NCI-H2196 treated with DMSO at 0.1 percent for 48 hours (cell line): ENCODE results near the gene PDCD7.
A peak's percentile ranks its signal among the peaks of the same experiment; 100 is the strongest.
"Not testable (repeated sequence)": the region's sequence is repeated elsewhere in the genome, so short reads cannot be mapped to it uniquely, and the experiment has no call there.

Source experiments
- DNase-seq: peaks from one replicate; lab custom pipeline; 2025; ENCODE audit not compliant: unreplicated experiment; lab: John Stamatoyannopoulos, UW

The PDCD7 gene, protein sequence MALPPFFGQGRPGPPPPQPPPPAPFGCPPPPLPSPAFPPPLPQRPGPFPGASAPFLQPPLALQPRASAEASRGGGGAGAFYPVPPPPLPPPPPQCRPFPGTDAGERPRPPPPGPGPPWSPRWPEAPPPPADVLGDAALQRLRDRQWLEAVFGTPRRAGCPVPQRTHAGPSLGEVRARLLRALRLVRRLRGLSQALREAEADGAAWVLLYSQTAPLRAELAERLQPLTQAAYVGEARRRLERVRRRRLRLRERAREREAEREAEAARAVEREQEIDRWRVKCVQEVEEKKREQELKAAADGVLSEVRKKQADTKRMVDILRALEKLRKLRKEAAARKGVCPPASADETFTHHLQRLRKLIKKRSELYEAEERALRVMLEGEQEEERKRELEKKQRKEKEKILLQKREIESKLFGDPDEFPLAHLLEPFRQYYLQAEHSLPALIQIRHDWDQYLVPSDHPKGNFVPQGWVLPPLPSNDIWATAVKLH

DNA sequence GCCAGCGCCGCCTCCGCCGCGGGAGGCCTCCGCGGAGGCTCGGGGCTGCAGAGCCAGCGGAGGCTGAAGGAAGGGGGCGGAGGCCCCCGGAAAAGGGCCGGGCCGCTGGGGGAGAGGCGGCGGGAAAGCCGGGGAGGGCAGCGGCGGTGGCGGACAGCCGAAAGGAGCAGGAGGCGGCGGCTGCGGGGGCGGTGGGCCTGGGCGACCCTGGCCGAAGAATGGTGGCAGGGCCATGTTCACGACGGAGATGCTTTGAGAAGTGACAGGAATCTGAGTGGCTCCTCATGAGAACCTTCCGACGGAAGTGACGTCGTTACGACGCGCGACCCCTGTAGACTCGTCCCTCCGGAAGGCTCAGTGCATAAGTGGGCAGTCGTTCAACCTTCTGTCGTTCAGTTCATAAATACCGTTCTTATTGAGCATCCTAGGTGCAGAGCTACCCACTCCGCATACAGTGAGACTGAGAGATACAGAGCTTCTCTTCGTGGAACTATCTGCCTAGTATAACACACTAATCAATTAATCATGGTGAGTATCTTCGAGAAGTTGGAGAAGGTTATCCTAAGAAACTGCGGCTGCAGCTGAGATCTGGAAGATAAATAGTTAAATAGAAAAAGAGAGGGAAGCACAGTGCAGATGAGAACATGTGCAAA is at the start of gene PDCD7:
Gene PDCD7 (minus strand): TSS at position 261 of the 653 bp plus-strand sequence. CDS start 27 bp downstream, at position 234.
- peak; percentile 63 for DNase-seq

DNA sequence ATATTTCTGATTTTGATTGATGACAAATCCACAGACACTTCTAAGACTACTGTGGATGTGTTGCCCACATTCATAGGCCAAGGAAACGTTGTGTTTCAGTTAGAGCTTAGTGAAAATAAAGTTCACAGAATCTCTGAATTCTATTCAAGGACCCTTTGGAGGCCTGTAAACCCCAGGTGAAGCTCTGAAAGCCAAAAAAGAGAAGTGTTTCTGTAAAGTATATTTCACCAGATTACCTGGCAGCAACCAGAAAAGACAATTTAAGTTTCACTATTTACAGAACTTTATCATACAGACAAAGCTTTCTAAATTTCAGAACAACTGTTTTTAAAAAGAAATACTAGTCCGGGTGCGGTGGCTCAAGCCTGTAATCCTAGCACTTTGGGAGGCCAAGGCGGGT is 48.9 kb upstream of the PDCD7 start:
- no peak for DNase-seq

DNA sequence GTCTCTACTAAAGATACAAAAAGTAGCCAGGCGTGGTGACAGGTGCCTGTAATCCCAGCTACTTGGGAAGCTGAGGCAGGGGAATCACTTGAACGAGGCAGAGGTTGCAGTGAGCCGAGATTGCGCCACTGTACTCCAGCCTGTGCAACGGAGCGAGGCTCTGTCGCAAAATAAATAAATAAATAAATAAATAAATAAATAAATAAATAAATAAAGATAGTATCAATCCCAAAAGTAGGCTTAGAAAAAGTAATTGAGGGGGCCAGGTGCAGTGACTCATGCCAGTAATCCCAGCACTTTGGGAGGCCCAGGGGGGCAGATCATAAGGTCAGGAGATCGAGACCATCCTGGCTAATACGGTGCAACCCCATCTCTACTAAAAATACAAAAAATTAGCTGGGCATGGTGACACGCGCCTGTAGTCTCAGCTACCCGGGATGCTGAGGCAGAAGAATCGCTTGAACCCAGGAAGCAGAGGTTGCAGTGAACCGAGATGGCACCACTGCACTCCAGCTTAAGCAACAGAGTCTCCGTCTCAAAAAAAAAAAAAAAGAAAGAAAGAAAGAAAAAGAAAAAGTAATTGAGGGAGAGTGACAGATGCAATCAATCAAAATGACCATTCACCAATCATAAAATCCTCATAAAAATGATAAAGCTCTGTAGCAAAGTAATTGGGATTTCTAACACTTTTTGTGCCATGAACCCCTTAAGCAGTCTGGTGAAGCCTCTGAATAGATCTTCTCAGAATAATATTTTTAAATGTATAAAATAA is 48.2 kb upstream of the PDCD7 start:
- DNase-seq: not testable (repeated sequence)

DNA sequence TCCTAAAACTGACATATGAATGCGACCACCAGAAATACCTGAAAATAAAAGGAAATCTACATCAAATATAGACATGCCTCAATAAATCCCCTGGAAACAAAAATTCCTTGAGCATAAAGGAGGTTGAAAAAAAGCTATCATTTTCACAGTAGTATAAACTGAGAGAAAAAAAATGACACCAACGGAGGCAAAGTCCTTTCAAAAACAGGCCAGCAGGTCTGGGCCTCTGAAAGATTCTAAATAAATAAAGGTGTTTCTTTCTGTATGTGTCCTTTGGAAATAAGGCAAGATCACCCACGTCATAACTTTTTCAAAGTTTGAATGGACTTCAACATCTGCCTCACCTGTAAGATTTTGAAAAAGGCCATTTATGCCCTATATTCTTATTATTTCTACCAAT is 46.6 kb upstream of the PDCD7 start:
- no peak for DNase-seq

DNA sequence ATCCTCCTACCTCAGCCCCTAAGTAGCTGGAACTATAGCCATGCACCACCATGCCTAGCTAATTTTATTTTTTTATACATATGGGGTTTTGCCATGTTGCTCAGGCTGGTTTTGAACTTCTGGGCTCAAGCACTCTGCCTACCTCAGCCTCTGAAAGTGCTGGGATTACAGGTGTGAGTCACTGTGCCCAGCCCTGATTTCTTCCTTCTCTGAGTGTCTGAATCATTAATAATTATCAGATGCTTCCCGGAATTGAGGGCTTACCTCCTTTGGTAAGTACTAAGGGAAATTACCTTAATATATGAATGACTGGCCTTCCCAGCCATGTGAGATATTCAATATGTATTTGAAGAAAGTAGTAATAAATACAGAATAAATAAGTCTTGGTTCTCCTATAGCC is 44.3 kb upstream of the PDCD7 start:
- DNase-seq: no peak

DNA sequence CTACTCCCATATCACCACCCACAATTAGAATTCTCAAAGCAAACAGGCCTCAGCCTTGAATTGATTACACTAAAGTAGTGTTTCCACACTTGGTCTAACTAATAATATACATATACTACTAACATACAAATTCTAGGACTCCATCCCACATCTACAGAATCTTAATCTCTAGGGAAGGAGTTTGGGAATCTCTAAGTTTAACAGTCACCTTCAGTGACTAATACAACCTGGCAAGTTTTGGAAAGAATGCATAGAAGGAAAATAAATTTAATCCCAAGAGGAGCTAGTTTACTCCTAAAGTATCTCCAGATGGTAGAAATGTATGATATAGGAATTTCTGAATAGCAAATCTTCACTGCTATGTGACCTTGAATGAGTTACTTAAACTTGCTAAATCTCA is 42.4 kb upstream of the PDCD7 start:
- no peak for DNase-seq

DNA sequence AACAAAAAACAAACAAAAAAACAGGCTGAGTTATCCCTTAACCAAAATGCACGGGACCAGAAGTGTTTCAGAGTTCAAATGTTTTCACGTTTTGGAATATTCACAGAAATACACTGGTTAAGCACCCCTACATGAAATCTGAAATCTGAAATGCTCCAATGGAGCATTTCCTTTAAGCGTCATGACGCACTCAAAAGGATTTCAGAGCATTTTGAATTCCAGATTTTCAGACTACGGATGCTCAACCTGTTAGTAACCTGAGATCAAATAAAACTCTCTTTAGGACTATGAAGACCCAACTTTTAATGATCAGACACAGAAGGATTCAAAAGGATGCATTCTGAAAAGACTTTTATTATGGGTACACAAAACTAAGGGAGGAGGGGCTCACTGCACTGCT is 41.9 kb upstream of the PDCD7 start:
- DNase-seq: no peak

DNA sequence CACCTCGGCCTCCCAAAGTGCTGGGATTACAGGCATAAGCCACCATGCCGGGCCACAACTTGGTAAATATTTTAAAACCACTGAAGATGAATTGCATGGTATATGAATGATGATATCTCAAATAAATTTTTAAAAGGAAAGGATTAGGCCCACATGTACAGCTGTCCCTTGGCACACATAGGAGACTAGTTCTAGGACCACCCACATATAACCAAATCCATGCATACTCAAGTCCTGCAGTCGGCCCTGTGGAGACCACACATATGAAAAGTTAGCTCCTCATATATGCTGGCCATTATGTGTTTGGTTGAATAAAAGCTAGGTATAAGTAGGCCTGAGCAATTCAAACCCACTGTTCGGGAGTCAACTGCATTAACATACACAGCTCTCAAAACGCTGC is 40.9 kb upstream of the PDCD7 start:
- no peak for DNase-seq

DNA sequence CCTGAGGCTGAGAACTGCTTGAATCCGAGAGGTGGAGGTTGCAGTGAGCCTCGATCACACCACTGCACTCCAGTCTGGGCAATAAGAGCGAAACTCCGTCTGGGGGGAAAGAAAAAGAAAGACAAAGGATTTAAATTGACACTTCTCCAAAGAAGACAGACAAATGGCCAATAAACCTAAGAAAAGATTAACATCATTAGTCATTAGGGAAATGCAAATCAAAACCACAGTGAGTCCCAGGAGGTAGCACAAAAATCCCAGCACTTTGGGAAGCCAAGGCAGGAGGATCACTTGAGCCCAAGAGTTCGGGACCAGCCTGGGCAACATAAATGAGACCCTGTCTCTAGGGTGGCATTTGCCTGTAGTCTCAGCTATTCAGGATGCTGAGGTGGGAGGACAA is 38.9 kb upstream of the PDCD7 start:
- no peak for DNase-seq

DNA sequence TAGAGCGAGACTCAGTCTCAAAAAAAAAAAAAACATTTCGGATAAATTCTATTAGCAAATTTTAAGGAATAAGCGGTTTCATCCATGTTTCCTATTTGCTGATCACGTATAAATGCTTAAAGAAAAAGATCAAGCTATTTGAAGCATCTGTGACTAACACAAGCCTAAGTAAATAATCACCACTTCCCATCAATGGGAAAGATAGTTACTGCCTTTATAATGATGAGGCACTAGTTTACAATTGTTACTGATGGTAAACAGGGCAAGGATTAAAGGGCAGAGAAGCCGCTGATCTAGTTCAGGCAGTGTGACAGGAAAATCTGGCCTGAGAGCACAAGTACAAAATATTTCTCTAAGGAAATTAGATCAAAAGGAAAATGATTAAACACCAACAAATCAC is 37.8 kb upstream of the PDCD7 start:
- no peak for DNase-seq

DNA sequence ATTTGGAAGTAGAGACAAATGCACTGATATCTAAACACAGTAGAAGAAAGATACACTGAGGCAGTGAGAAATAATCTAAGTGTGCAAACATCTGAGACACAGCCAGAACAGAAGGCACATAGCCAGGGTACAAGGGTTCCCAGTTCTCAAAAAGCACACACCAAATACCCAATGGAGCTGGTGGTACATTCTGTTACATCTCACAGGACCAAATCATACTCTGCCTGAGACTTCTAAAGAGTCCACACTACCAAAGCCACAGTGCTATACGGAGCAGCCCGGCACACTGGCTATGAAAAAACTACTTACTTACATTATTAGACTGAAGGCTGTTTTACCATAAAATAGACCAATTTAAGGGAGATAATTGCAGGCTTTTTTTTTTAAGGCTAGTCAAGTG is 32.3 kb upstream of the PDCD7 start:
- DNase-seq: no peak

DNA sequence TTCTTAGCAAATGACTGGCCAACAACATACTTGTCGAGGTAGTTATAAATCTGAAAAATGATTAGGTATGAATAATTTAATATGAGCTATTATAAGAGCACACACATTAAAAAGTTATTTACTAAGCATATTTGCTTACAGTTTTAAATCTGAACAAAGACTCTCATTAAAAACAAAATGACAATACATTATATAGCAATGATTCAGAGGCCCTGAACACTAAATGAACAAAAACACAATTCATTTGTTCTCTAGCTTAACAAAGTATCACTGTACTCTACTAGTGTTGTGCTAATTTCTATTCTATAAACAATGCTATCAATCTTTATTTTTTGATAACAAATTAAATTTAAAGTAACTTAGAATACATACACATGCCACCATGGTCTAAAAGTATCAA is 30.5 kb upstream of the PDCD7 start:
- no peak for DNase-seq

DNA sequence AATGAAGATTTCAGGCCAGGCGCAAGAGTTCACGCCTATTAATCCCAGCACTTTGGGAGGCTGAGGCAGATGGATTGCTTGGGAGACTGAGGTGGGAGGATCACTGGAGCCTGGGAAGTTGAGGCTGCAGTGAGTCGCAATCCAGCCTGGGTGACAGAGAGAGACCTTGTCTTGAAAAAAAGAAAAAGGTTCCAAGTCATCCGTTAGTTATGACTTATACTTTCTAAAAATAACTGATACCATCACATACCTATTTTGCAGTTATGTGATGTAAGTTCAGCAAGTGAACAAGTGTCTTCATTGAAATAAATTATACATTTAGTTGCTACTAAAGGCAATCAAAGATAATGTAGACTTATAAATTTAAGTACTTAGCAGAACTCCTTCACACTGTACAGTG is 29.4 kb upstream of the PDCD7 start:
- no peak for DNase-seq

DNA sequence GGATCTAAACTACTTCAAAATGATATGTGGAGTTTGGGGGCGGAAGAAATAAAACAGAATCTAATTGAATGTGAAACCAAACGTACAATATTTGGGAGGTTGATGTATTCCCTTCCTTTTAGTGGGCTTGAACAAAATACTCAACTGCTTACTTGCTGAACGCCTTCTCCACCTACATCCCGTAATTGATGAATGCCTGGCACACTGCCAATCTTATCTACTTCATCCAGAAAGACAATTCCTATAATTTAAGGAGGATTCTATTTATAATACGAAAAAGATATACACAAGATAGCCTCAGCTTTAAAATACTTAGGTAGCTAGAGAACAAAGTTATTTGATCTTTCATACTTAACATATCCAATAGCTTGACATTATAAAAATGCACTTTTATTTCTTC is 23.1 kb upstream of the PDCD7 start:
- DNase-seq: no peak

DNA sequence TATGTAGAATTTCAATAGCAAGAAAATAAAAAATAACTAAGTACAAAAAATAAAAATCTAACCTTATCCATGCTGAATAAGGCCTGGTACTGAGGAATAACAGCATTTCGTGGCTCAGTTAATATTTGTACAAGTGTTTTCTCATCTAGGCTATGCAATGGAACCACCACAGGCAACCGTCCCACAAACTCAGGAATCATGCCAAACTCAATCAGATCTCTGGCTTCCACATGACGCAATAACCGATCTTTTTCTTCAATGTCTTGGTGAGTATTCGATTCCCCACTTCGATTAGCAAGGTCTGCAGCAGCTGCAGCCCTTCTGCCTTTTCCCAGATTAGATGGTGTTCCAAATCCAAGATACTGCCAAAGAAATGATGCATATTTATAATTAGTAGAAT is 21.1 kb upstream of the PDCD7 start:
- DNase-seq: no peak

DNA sequence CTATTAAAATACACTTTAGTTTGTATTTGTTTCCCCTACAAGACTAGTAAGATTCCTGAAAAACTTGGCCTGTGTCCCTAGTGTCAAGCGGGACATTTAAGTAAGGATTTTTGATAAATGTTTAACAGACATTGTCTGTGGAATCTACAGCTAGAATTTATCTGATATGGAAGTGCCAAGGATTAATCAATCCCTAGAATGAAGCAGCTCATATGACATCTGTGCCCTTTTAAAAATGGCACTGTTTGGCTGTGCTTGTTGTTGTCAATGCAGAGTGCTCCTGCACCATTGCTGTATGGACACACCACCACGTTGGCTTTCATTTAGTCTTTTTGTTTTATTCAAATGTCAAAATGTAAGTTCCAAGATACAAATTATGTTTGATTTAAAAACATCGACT is 14.3 kb upstream of the PDCD7 start:
- DNase-seq: no peak

DNA sequence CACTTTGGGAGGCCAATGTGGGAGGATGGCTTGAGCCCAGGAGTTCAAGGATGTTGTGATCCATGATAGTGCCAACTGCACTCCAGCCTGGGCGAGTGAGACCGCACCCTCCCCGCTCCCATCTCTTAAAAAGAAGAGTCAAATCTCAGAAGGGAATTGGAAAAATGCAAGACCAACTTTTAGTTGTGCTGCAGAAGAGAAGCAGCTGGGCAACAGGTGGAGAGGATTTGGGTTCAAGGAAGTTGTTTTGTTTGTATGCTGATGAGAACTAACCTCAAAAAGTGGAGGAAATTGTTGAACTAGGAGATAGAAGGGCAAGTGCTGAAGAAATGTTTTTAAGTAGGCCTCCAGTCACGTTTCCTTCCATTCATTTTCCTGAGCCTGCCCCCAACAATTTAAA is 12.8 kb upstream of the PDCD7 start:
- DNase-seq: no peak

DNA sequence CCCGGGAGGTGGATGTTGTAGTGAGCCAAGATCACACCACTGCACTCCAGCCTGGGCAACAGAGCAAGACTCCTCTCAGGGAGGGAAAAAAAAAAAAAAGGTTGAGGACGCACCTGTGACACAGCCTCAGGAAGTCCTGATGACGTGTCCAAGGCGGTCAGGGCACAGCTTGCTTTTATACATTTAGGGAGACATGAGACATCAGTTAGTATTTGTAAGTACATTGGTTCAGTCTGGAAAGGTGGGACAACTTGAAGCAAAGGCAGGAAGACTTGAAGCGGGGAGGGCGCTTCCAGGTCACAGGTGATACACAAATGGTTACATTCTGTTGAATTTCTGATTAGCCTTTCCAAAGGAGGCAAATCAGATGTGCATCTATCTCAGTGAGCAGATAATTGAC is 5.0 kb upstream of the PDCD7 start:
- not testable (repeated sequence) for DNase-seq

DNA sequence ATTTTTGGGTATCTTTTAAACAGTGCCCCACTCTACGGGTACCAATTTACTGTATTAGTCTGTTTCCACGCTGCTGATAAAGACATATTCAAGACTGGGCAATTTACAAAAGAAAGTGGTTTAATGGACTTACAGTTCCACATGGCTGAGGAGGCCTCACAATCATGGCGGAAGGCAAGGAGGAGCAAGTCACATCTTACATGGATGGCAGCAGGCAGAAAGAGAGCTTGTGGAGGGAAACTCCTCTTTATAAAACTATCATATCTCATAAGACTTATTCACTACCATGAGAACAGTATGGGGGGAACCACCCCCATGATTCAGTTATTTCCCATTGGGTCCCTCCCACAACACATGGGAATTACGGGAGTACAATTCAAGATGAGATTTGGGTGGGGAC is 4.3 kb upstream of the PDCD7 start:
- DNase-seq: not testable (repeated sequence)

DNA sequence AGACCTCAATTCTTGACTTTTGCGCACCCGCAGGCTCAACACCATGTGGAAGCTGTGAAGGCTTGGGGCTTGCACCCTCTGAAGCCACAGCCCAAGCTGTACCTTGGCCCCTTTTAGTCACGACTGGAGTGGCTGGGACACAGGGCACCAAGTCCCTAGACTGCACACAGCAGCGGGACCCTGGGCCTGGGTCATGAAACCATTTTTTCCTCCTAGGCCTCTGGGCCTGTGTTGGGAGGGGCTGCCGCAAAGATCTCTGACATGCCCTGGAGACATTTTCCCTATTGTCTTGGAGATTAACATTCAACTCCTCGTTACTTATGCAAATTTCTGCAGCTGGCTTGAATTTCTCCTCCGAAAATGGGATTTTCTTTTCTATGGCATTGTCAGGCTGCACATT is 3.5 kb upstream of the PDCD7 start:
- DNase-seq: not testable (repeated sequence)

DNA sequence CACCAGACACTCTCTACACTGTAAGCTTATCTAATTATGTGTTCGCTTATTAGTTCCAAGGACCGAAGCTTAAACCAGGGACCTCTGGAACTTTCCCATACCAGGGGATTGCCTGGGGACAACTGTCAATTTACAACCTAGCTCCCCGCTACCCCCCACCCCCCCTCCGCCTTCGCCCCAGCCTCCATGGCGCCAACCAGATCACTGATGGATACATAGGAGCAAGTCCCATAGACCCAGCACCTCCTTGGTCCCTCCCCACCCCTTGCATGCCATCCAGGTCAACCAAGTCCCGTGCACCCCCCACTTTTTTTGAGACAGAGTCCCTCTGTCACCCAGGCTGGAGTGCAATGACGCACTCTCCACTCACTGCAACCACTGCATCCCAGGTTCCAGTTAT is 930 bp upstream of the PDCD7 start:
- DNase-seq: no peak
